HG03139 (cell line): ENCODE results near the gene TNK1.

ENCODE experiments used
- ATAC-seq: cut with Tn5 transposase; IDR thresholded peaks from one replicate; pipeline ENCODE4 v1.9.1; 2021; ENCODE audit not compliant: unreplicated experiment

Gene TNK1

GRCh38 chr17:7408863-7409262 lies 28.0 kb downstream of the TNK1 start:
- ATAC-seq: no peak

- ATAC-seq: no peak
Observed at GRCh38 chr17:7409716-7410115, 28.8 kb downstream of the TNK1 start.

- ATAC-seq: no peak
Observed at GRCh38 chr17:7410634-7411426, 29.9 kb downstream of the TNK1 start.

- no peak for ATAC-seq
Observed at GRCh38 chr17:7411427-7411750, 30.5 kb downstream of the TNK1 start.

- ATAC-seq: no peak
Observed at GRCh38 chr17:7413346-7413985, 32.6 kb downstream of the TNK1 start.

GRCh38 chr17:7414837-7415236 lies 33.9 kb downstream of the TNK1 start:
- no peak for ATAC-seq

- ATAC-seq: no peak
Observed at GRCh38 chr17:7415784-7416183, 34.9 kb downstream of the TNK1 start.

GRCh38 chr17:7416323-7416722 lies 35.4 kb downstream of the TNK1 start:
- ATAC-seq: no peak

- no peak for ATAC-seq
Observed at GRCh38 chr17:7417056-7417655, 36.3 kb downstream of the TNK1 start.

- no peak for ATAC-seq
Observed at GRCh38 chr17:7418472-7419152, 37.7 kb downstream of the TNK1 start.

- ATAC-seq: no peak
Observed at GRCh38 chr17:7419819-7420610, 39.1 kb downstream of the TNK1 start, which contains the start of gene SPEM1. Gene SPEM1 (plus strand): TSS chr17:7420324. CDS start chr17:7420385, 61 bp downstream.

GRCh38 chr17:7421186-7421585 lies 40.3 kb downstream of the TNK1 start:
- no peak for ATAC-seq

GRCh38 chr17:7423679-7424078 lies 42.8 kb downstream of the TNK1 start:
- no peak for ATAC-seq

- no peak for ATAC-seq
Observed at GRCh38 chr17:7425316-7425715, 44.4 kb downstream of the TNK1 start, which contains the start of gene SPEM2. Gene SPEM2 (plus strand): TSS chr17:7425616. CDS start chr17:7425689, 73 bp downstream.

- no peak for ATAC-seq
Observed at GRCh38 chr17:7425756-7426155, 44.9 kb downstream of the TNK1 start.

GRCh38 chr17:7426203-7426863 lies 45.4 kb downstream of the TNK1 start:
- no peak for ATAC-seq

- no peak for ATAC-seq
Observed at GRCh38 chr17:7426896-7427489, 46.1 kb downstream of the TNK1 start.

GRCh38 chr17:7427549-7427948 lies 46.7 kb downstream of the TNK1 start:
- ATAC-seq: no peak

- ATAC-seq: no peak
Observed at GRCh38 chr17:7428557-7428956, 47.7 kb downstream of the TNK1 start, which contains the start of gene SPEM3. Gene SPEM3 (plus strand): TSS chr17:7428857. CDS start chr17:7428903, 46 bp downstream.

GRCh38 chr17:7429722-7430121 lies 48.8 kb downstream of the TNK1 start:
- ATAC-seq: no peak
